ENCODE data around the gene MYO16.

- TF ChIP-seq SUZ12 (IDR thresholded peaks at IDR 0.05; ENCODE audit: extremely low read depth, insufficient read depth, insufficient read length) (no peak), YY1 (IDR thresholded peaks at IDR 0.05; ENCODE audit: insufficient read depth, insufficient read length) (no peak)
Measured at GRCh38 chr13:109154146-109154545, 524.7 kb downstream of the MYO16 start.
